Measurements from ENCODE around the gene DNM3.

The DNM3 gene

GRCh38 chr1:172380441-172381244 lies 539.3 kb downstream of the DNM3 start:
- DNase-seq = no peak

- no peak for DNase-seq
Observed at GRCh38 chr1:172381946-172382345, 540.6 kb downstream of the DNM3 start.

GRCh38 chr1:172382406-172382805 lies 541.1 kb downstream of the DNM3 start:
- no peak for DNase-seq

- DNase-seq = no peak
Observed at GRCh38 chr1:172382990-172383389, 541.7 kb downstream of the DNM3 start.

- DNase-seq = no peak
Observed at GRCh38 chr1:172383536-172383935, 542.2 kb downstream of the DNM3 start.

- no peak for DNase-seq
Observed at GRCh38 chr1:172384656-172385055, 543.4 kb downstream of the DNM3 start.

GRCh38 chr1:172386046-172386445 lies 544.7 kb downstream of the DNM3 start:
- DNase-seq = no peak

GRCh38 chr1:172388490-172388889 lies 547.2 kb downstream of the DNM3 start:
- DNase-seq = no peak

- DNase-seq = no peak
Observed at GRCh38 chr1:172390301-172390682, 549.0 kb downstream of the DNM3 start.

GRCh38 chr1:172390683-172391551 lies 549.6 kb downstream of the DNM3 start:
- DNase-seq = no peak

GRCh38 chr1:172391976-172392375 lies 550.7 kb downstream of the DNM3 start:
- DNase-seq = no peak

- DNase-seq = peak; percentile 73 to 89
Observed at GRCh38 chr1:172393354-172393753, 552.1 kb downstream of the DNM3 start.

GRCh38 chr1:172394141-172394751 lies 552.9 kb downstream of the DNM3 start:
- DNase-seq = peak; percentile 34 to 54

- no peak for DNase-seq
Observed at GRCh38 chr1:172394811-172395210, 553.5 kb downstream of the DNM3 start.

- DNase-seq = no peak
Observed at GRCh38 chr1:172395576-172395975, 554.3 kb downstream of the DNM3 start.

- no peak for DNase-seq
Observed at GRCh38 chr1:172397221-172397620, 555.9 kb downstream of the DNM3 start.

- DNase-seq = no peak
Observed at GRCh38 chr1:172397633-172398032, 556.3 kb downstream of the DNM3 start.

GRCh38 chr1:172398193-172398592 lies 556.9 kb downstream of the DNM3 start:
- DNase-seq = no peak

- DNase-seq = peak; percentile 11 to 36
Observed at GRCh38 chr1:172398970-172399755, 557.9 kb downstream of the DNM3 start.

- no peak for DNase-seq
Observed at GRCh38 chr1:172399756-172400721, 558.7 kb downstream of the DNM3 start.

- DNase-seq = no peak
Observed at GRCh38 chr1:172400722-172401105, 559.4 kb downstream of the DNM3 start.
